Measurements from ENCODE around the gene ADGRV1. TPM values are rescaled to one million over a fixed set of nuclear protein-coding genes. Genes with fewer than 3 reads are reported as not detected.

Gene ADGRV1
- total and polyA plus RNA-seq, 2 experiments from 2014 or later: 15.5 to 19.6 TPM

- H3K27me3 ChIP-seq: no peaks in the 10 kb centered on the region
- no peaks in the 10 kb centered on the region for H3K36me3 ChIP-seq
- no peak for TF ChIP-seq CTCF (IDR thresholded peaks at IDR 0.05; ENCODE audit: low read depth, low read length)
- H3K4me3 ChIP-seq: no peak overlapping the region
- H3K27ac ChIP-seq: no peak overlapping the region
- peaks cover 26% of the 10 kb centered on the region for H3K4me1 ChIP-seq (ENCODE audit: low read depth)
- no peak for DNase-seq (ENCODE audit: low read depth in 1 of 2, low spot score in 1 of 2)
- H3K9me3 ChIP-seq (ENCODE audit: low read depth): no peaks in the 10 kb centered on the region
These were observed 382.6 kb downstream of the ADGRV1 start for GRCh38 chr5:90941002-90941720.

- no peak for DNase-seq (ENCODE audit: low read depth in 1 of 2, low spot score in 1 of 2)
- Histone ChIP-seq H3K4me3 (no peak overlapping the region), H3K27ac (no peak overlapping the region), H3K36me3 (no peaks in the 10 kb centered on the region), H3K4me1 (ENCODE audit: low read depth) (peaks cover 24% of the 10 kb centered on the region), H3K9me3 (ENCODE audit: low read depth) (no peaks in the 10 kb centered on the region), H3K27me3 (no peaks in the 10 kb centered on the region)
- no peak for TF ChIP-seq CTCF (IDR thresholded peaks at IDR 0.05; ENCODE audit: low read depth, low read length)
These were observed 385.5 kb downstream of the ADGRV1 start for GRCh38 chr5:90944116-90944515.

- Histone ChIP-seq H3K4me3 (no peak overlapping the region), H3K36me3 (no peaks in the 10 kb centered on the region), H3K9me3 (ENCODE audit: low read depth) (no peaks in the 10 kb centered on the region), H3K27ac (no peak overlapping the region), H3K27me3 (no peaks in the 10 kb centered on the region), H3K4me1 (ENCODE audit: low read depth) (no peaks in the 10 kb centered on the region)
- no peak for DNase-seq (ENCODE audit: low read depth in 1 of 2, low spot score in 1 of 2)
- TF ChIP-seq CTCF (IDR thresholded peaks at IDR 0.05; ENCODE audit: low read depth, low read length): no peak
These were observed 389.1 kb downstream of the ADGRV1 start for GRCh38 chr5:90947667-90948066.

- no peak for DNase-seq (ENCODE audit: low read depth in 1 of 2, low spot score in 1 of 2)
- Histone ChIP-seq H3K27me3 (no peaks in the 10 kb centered on the region), H3K27ac (no peak overlapping the region), H3K4me3 (no peak overlapping the region), H3K36me3 (no peaks in the 10 kb centered on the region), H3K4me1 (ENCODE audit: low read depth) (no peaks in the 10 kb centered on the region), H3K9me3 (ENCODE audit: low read depth) (no peaks in the 10 kb centered on the region)
- TF ChIP-seq CTCF (IDR thresholded peaks at IDR 0.05; ENCODE audit: low read depth, low read length): no peak
These were observed 390.4 kb downstream of the ADGRV1 start for GRCh38 chr5:90948969-90949368.

GRCh38 chr5:90949469-90950358 is 391.1 kb downstream of the ADGRV1 start:
- H3K36me3 ChIP-seq: no peaks in the 10 kb centered on the region
- no peak overlapping the region for H3K4me3 ChIP-seq
- TF ChIP-seq CTCF (IDR thresholded peaks at IDR 0.05; ENCODE audit: low read depth, low read length): no peak
- no peak overlapping the region for H3K27ac ChIP-seq
- no peaks in the 10 kb centered on the region for H3K9me3 ChIP-seq (ENCODE audit: low read depth)
- no peaks in the 10 kb centered on the region for H3K27me3 ChIP-seq
- no peaks in the 10 kb centered on the region for H3K4me1 ChIP-seq (ENCODE audit: low read depth)
- no peak for DNase-seq (ENCODE audit: low read depth in 1 of 2, low spot score in 1 of 2)
